SK-N-SH (cell line): ENCODE results near the gene RHAG. TPM values are rescaled to one million over a fixed set of nuclear protein-coding genes. Genes with fewer than 3 reads are reported as not detected.

ENCODE experiments used
- CTCF ChIA-PET: fragments of 300-600, 350-600 bp; formaldehyde crosslinking; extraction: SDS; loops from one replicate; lab custom pipeline; 2021; lab: Yijun Ruan, JAX
- POLR2A ChIA-PET: fragments of 350-600 bp; sonication (Branson Sonifier 250); formaldehyde crosslinking; extraction: SDS; loops from one replicate; lab custom pipeline; 2020; ENCODE audit warnings: antibody characterized with exemption, inconsistent platforms; lab: Yijun Ruan, JAX
- DNase-seq: peaks from one replicate; pipeline ENCODE4 v3.0.0; 2012
- H2AFZ ChIP-seq: fragments of 200-600 bp; sonication (generic); 2 replicates; pipeline ENCODE4 v1.8.1; 2016; ENCODE audit warnings: antibody characterized with exemption, mild to moderate bottlenecking, low read depth
- H3F3A ChIP-seq: fragments of 200-600 bp; sonication (generic); replicated peaks from 2 replicates; pipeline ENCODE3; 2016; ENCODE audit warnings: antibody characterized with exemption, mild to moderate bottlenecking; ENCODE audit not compliant: insufficient read depth
- H3K27ac ChIP-seq, 2 experiments: fragments of 200-500 bp in 1 of 2; fragments of 200-600 bp in 1 of 2; sonication (Bioruptor generic) in 1 of 2; sonication (generic), shearing (Covaris generic) in 1 of 2; 2 replicates each; pipeline versions ENCODE4 v1.5.1 to v1.6.1; 2014 to 2016; ENCODE audit warnings: low read depth in 2 of 2, inconsistent platforms in 1 of 2, low read length in 1 of 2, mild to moderate bottlenecking in 1 of 2, mixed read lengths in 1 of 2
- H3K27me3 ChIP-seq: fragments of 200-600 bp; sonication (generic), shearing (Covaris generic); 2 replicates; pipeline ENCODE4 v1.6.1; 2016; ENCODE audit warnings: mixed run types; ENCODE audit not compliant: insufficient read depth
- H3K36me3 ChIP-seq, 2 experiments: fragments of 200-500 bp in 1 of 2; fragments of 200-600 bp in 1 of 2; sonication (Bioruptor generic) in 1 of 2; sonication (generic) in 1 of 2; replicated peaks in 1 of 2; 2 replicates each; pipeline versions ENCODE3 to v1.5.1; 2014 to 2016; ENCODE audit warnings: low read length in 1 of 2, mild to moderate bottlenecking in 1 of 2; ENCODE audit not compliant: insufficient read depth in 2 of 2, control insufficient read depth in 1 of 2
- H3K4me1 ChIP-seq, 2 experiments: fragments of 200-500 bp in 1 of 2; fragments of 200-600 bp in 1 of 2; sonication (Bioruptor generic) in 1 of 2; sonication (generic), shearing (Covaris generic) in 1 of 2; 2 replicates each; pipeline versions ENCODE4 v1.5.1 to v1.6.1; 2014 to 2016; ENCODE audit warnings: low read depth in 1 of 2, low read length in 1 of 2, mixed run types in 1 of 2; ENCODE audit not compliant: insufficient read depth in 2 of 2, control insufficient read depth in 1 of 2
- H3K4me2 ChIP-seq: fragments of 200-600 bp; sonication (generic), shearing (Covaris generic); 2 replicates; pipeline ENCODE4 v1.6.1; 2017; ENCODE audit warnings: mixed run types
- H3K4me3 ChIP-seq, 2 experiments: fragments of 200-500 bp in 1 of 2; fragments of 200-600 bp in 1 of 2; sonication (Bioruptor generic) in 1 of 2; sonication (generic), shearing (Covaris generic) in 1 of 2; 2 replicates each; pipeline versions ENCODE4 v1.5.1 to v1.8.1; 2014 to 2016; ENCODE audit warnings: low read depth in 2 of 2, inconsistent platforms in 1 of 2, low read length in 1 of 2, mild to moderate bottlenecking in 1 of 2, mixed read lengths in 1 of 2, moderate library complexity in 1 of 2
- H3K79me2 ChIP-seq: fragments of 200-600 bp; sonication (generic); 2 replicates; pipeline ENCODE4 v1.8.1; 2017; ENCODE audit warnings: mild to moderate bottlenecking; ENCODE audit not compliant: insufficient read depth
- H3K9ac ChIP-seq: fragments of 200-600 bp; sonication (generic); 2 replicates; pipeline ENCODE4 v1.6.1; 2017; ENCODE audit warnings: mixed run types
- H3K9me2 ChIP-seq: fragments of 200-600 bp; sonication (generic); 2 replicates; pipeline ENCODE4 v1.6.1; 2017; ENCODE audit warnings: mixed run types
- H3K9me3 ChIP-seq: fragments of 200-600 bp; sonication (generic); 2 replicates; pipeline ENCODE4 v1.6.1; 2017; ENCODE audit warnings: mixed run types, mild to moderate bottlenecking, moderate library complexity
- H4K20me1 ChIP-seq: fragments of 200-600 bp; sonication (generic); 2 replicates; pipeline ENCODE4 v1.6.1; 2017; ENCODE audit warnings: mild to moderate bottlenecking, mixed run types; ENCODE audit not compliant: insufficient read depth
- CHD2 ChIP-seq: fragments of 150-350 bp; IDR thresholded peaks from 2 replicates; pipeline ENCODE4 v1.6.1; 2018; ENCODE audit warnings: low read length; ENCODE audit not compliant: partially characterized antibody
- ELF1 ChIP-seq: IDR thresholded peaks from 2 replicates; pipeline ENCODE4 v1.4.0; 2012
- FOXJ3 ChIP-seq: sonication (generic); formaldehyde crosslinking; IDR thresholded peaks from 2 replicates; pipeline ENCODE4 v1.5.1; 2020; ENCODE audit warnings: mild to moderate bottlenecking, missing genetic modification reagents
- FOXM1 ChIP-seq: IDR thresholded peaks from 2 replicates; pipeline ENCODE4 v1.4.0; 2012; ENCODE audit warnings: low read depth, mild to moderate bottlenecking
- GABPA ChIP-seq: IDR thresholded peaks from 2 replicates; pipeline ENCODE4 v1.4.0; 2012; ENCODE audit warnings: low read depth, mild to moderate bottlenecking
- GATA2 ChIP-seq: sonication (generic); formaldehyde crosslinking; IDR thresholded peaks from 2 replicates; pipeline ENCODE4 v1.5.0; 2020; ENCODE audit warnings: mild to moderate bottlenecking, missing genetic modification reagents
- IRF3 ChIP-seq: fragments of 150-350 bp; IDR thresholded peaks from 2 replicates; pipeline ENCODE4 v1.6.1; 2016; ENCODE audit warnings: mild to moderate bottlenecking, low read depth, low read length
- MEF2A ChIP-seq: IDR thresholded peaks from 2 replicates; pipeline ENCODE4 v1.4.0; 2012; ENCODE audit warnings: low read depth, borderline replicate concordance
- PBX3 ChIP-seq: IDR thresholded peaks from 2 replicates; pipeline ENCODE4; 2012
- REST ChIP-seq: IDR thresholded peaks from 2 replicates; pipeline ENCODE4 v1.6.1; 2012; ENCODE audit warnings: mild to moderate bottlenecking, low read depth, low read length, moderate library complexity
- RFX5 ChIP-seq: IDR thresholded peaks from 2 replicates; pipeline ENCODE4 v1.6.1; 2012; ENCODE audit warnings: mild to moderate bottlenecking, improper control_type of control experiment, low read length
- SMC3 ChIP-seq: IDR thresholded peaks from 2 replicates; pipeline ENCODE4 v1.6.1; 2012; ENCODE audit warnings: low read depth, low read length, improper control_type of control experiment
- TAF1 ChIP-seq: IDR thresholded peaks from 2 replicates; pipeline ENCODE4 v1.6.1; 2012; ENCODE audit warnings: low read depth, mild to moderate bottlenecking, low read length, moderate library complexity, borderline replicate concordance
- WGBS: methylation state at CpG from one replicate; pipeline ENCODE4 v1.1.6; 2017; ENCODE audit warnings: low lambda C conversion rate; 5-methylcytosine and 5-hydroxymethylcytosine counted together
- polyA plus RNA-seq, 3 experiments: library from polyadenylated mRNA; depleted of rRNA; stranded (reverse); fragments of >200 nt; gene quantifications; 2 replicates each; pipeline ENCODE4 v1.2.3, GENCODE V29; 2012
- TF ChIP-seq, protein P1 (sequence below): IDR thresholded peaks from 2 replicates; pipeline ENCODE4 v1.4.0; 2012; ENCODE audit warnings: low read depth, borderline replicate concordance

Gene RHAG
- polyA plus RNA-seq, 1 of the 3 experiments (the other 2 are of a cell fraction), result not detected

GRCh38 chr6:49668083-49668511, 31.5 kb upstream of the RHAG start:
- DNase-seq, result no peak
- Histone ChIP-seq H3K27me3 (no peaks in the 10 kb centered on the region), H3K79me2 (no peaks in the 10 kb centered on the region), H4K20me1 (no peaks in the 10 kb centered on the region), H2AFZ (no peak overlapping the region)
- CTCF ChIA-PET, result no interaction called here
- TF ChIP-seq FOXM1 (no peak), MEF2A (no peak), GABPA (no peak), PBX3 (no peak), RFX5 (no peak), SMC3 (no peak), IRF3 (no peak), GATA2 (no peak)
- TF ChIP-seq, protein P1, sequence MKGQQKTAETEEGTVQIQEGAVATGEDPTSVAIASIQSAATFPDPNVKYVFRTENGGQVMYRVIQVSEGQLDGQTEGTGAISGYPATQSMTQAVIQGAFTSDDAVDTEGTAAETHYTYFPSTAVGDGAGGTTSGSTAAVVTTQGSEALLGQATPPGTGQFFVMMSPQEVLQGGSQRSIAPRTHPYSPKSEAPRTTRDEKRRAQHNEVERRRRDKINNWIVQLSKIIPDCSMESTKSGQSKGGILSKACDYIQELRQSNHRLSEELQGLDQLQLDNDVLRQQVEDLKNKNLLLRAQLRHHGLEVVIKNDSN, result no peak
- TF ChIP-seq, all 33 proteins: peak for 0
- Histone ChIP-seq H3K4me1 (no peaks in the 10 kb centered on the region), H3K9me3 (no peaks in the 10 kb centered on the region), H3K9ac (no peak overlapping the region), H3F3A (no peaks in the 10 kb centered on the region), H3K4me3 (no peak overlapping the region), H3K9me2 (no peaks in the 10 kb centered on the region), H3K36me3 (no peaks in the 10 kb centered on the region), H3K27ac (no peak overlapping the region), H3K4me2 (no peak overlapping the region)
- POLR2A ChIA-PET, result no interaction called here

DNA sequence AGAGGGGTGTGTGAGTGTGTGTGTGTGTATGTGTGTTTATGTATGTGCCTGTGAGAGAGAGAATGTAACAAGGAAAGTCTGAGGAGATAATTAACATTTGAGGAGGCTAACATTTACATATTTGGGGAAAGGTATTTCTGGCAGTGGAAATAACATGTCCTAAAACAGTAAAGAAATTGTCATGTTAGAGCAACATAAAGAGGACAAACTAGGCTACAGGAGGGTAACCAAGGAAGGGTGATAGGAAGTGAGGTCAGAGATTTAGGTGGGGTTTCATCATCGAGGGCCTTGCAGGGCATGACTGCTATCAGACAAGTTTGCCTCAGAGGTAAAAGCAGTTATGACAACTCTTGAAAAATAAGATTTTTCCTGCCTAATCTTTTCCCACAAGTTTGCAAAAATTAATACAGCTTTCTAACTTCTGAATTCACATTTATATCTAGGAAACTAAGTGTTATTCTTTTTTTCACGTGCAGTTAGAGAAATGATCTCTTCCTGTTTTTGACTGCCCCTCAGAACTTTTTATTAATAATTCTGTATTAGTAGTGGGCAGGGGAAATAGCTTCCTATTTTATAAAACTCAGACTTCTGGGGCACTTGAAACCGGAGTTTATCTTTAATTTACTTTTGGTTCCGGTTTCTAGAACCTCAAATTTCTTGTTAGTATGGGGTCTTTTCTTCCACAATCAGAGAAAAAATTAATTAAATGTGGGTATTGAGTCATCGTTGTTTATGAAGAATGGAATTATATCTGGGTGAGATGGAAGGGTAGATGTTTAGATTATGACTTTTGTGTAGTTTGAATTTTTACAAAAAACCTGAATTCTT, 30.5 kb upstream of the RHAG start:
- H3K4me3 ChIP-seq, result no peak overlapping the region
- TF ChIP-seq CHD2 (no peak), FOXJ3 (CRISPR knock-in tag) (no peak), TAF1 (no peak), FOXM1 (no peak), ELF1 (no peak), GATA2 (no peak), REST (no peak), MEF2A (no peak)
- no peaks in the 10 kb centered on the region for H3K9me2 ChIP-seq
- H3K27me3 ChIP-seq, result no peaks in the 10 kb centered on the region
- no peaks in the 10 kb centered on the region for H3K36me3 ChIP-seq
- H3F3A ChIP-seq, result no peaks in the 10 kb centered on the region
- no peaks in the 10 kb centered on the region for H4K20me1 ChIP-seq
- H3K9me3 ChIP-seq, result no peaks in the 10 kb centered on the region
- H3K4me1 ChIP-seq, result no peaks in the 10 kb centered on the region
- H3K79me2 ChIP-seq, result no peaks in the 10 kb centered on the region
- DNase-seq, result no peak
- 3% methylated on average over 5 of the region's 5 CpGs for WGBS
- H3K9ac ChIP-seq, result no peak overlapping the region
- H2AFZ ChIP-seq, result no peak overlapping the region
- POLR2A ChIA-PET, result no interaction called here
- H3K4me2 ChIP-seq, result no peak overlapping the region
- CTCF ChIA-PET, result no interaction called here
- H3K27ac ChIP-seq, result no peak overlapping the region
